Calu3 (cell line): ENCODE data around the gene OR2L5. TPM values are rescaled to one million over a fixed set of nuclear protein-coding genes. Genes with fewer than 3 reads are reported as not detected.

Experiments
- BruUV-seq: library from RNA; stranded (reverse); fragments of 400-500 nt; replicated peaks from 2 replicates; lab custom pipeline; 2021; lab: Mats Ljungman, UMichigan
- CTCF ChIA-PET: fragments of 300-600 bp; sonication (Branson Sonifier 250); formaldehyde crosslinking; loops from one replicate; lab custom pipeline; 2022; ENCODE audit warnings: antibody characterized with exemption; lab: Charles Lee
- DNase-seq: peaks from one replicate; pipeline ENCODE4 v3.0.0; 2022
- H3K27ac Mint-ChIP-seq: one replicate; pipeline ENCODE4 v1.8.0; 2022; ENCODE audit warnings: mixed read lengths; ENCODE audit not compliant: unreplicated experiment
- H3K27me3 Mint-ChIP-seq: one replicate; pipeline ENCODE4 v1.8.0; 2022; ENCODE audit warnings: mixed read lengths; ENCODE audit not compliant: unreplicated experiment
- H3K36me3 Mint-ChIP-seq: one replicate; pipeline ENCODE4 v1.8.0; 2022; ENCODE audit warnings: mild to moderate bottlenecking, moderate library complexity, mixed read lengths; ENCODE audit not compliant: insufficient read depth, unreplicated experiment
- H3K4me1 Mint-ChIP-seq: one replicate; pipeline ENCODE4 v1.8.0; 2022; ENCODE audit warnings: mild to moderate bottlenecking, low read depth, mixed read lengths; ENCODE audit not compliant: unreplicated experiment
- H3K4me3 Mint-ChIP-seq: one replicate; pipeline ENCODE4 v1.8.0; 2022; ENCODE audit warnings: mild to moderate bottlenecking, low read depth, moderate library complexity, mixed read lengths; ENCODE audit not compliant: unreplicated experiment
- H3K9me3 Mint-ChIP-seq: one replicate; pipeline ENCODE4 v1.8.0; 2022; ENCODE audit warnings: low read depth, mixed read lengths; ENCODE audit not compliant: unreplicated experiment
- intact Hi-C: fragments of 100-400 bp; cut with micrococcal nuclease; formaldehyde crosslinking; loops from one replicate; pipeline ENCODE4 v1.10.0; 2022; ENCODE audit not compliant: unreplicated experiment
- total RNA-seq: library from RNA; stranded (reverse); gene quantifications from 2 replicates; pipeline ENCODE4 v1.2.3, GENCODE V29; 2022
- TF ChIP-seq, protein P1 (sequence below): fragments of 200-600 bp; IDR thresholded peaks from one replicate; pipeline ENCODE4 v1.8.0; 2022; ENCODE audit warnings: antibody characterized with exemption; ENCODE audit not compliant: unreplicated experiment

Gene OR2L5
- total RNA-seq, 1 experiment from 2014 or later = not detected

DNA sequence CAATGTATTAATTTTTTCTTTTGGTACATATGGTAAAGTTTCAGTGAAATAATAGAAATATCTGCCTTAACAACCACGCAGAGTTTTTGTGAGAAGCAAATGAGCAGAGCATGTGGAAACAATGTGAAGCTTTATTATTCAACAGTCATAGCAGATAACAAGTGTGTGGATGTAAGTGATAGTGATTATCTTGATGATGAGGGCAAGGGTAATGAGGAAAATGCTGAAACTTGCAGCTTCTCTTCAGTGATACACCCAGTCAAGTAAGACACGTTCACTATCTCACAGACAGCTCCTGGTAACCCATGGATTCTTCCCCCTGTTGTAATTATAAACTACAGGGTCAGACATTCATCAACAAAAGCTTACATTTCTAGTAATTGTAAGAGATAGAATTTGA lies 14.6 kb upstream of the OR2L5 start:
- intact Hi-C loops = no loop called here
- Mint-ChIP-seq H3K27me3 (no peaks in the 10 kb centered on the region), H3K27ac (no peak overlapping the region), H3K36me3 (no peaks in the 10 kb centered on the region), H3K4me1 (no peaks in the 10 kb centered on the region), H3K4me3 (no peak overlapping the region), H3K9me3 (peaks cover 25% of the 10 kb centered on the region)
- TF ChIP-seq, protein P1, sequence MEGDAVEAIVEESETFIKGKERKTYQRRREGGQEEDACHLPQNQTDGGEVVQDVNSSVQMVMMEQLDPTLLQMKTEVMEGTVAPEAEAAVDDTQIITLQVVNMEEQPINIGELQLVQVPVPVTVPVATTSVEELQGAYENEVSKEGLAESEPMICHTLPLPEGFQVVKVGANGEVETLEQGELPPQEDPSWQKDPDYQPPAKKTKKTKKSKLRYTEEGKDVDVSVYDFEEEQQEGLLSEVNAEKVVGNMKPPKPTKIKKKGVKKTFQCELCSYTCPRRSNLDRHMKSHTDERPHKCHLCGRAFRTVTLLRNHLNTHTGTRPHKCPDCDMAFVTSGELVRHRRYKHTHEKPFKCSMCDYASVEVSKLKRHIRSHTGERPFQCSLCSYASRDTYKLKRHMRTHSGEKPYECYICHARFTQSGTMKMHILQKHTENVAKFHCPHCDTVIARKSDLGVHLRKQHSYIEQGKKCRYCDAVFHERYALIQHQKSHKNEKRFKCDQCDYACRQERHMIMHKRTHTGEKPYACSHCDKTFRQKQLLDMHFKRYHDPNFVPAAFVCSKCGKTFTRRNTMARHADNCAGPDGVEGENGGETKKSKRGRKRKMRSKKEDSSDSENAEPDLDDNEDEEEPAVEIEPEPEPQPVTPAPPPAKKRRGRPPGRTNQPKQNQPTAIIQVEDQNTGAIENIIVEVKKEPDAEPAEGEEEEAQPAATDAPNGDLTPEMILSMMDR = no peak
- no TSS peak for BruUV-seq
- CTCF ChIA-PET = no interaction called here
- DNase-seq = no peak

DNA sequence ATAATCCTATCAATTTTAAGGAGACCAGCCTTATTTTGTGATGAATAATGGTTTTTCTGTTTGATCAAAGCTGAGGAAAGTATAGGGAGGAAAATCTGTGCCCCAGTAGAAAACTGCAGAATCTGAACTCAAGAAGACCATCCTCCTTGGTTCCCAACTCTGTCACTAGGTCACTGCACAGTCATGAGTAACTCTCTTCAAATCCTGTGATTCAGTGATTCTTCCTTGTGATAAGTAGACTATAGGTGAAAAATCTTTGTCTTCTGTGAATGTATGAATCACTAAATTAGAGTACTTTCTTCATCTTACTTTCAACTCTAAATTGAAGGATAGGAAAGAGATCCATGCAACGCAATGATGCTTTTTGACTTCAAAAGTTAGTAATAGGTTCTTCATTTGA lies 13.3 kb upstream of the OR2L5 start:
- intact Hi-C loops = no loop called here
- TF ChIP-seq, protein P1 = no peak
- H3K4me1 Mint-ChIP-seq = no peaks in the 10 kb centered on the region
- no peak overlapping the region for H3K4me3 Mint-ChIP-seq
- peaks cover 21% of the 10 kb centered on the region for H3K9me3 Mint-ChIP-seq
- no peaks in the 10 kb centered on the region for H3K36me3 Mint-ChIP-seq
- H3K27me3 Mint-ChIP-seq = no peaks in the 10 kb centered on the region
- no peak overlapping the region for H3K27ac Mint-ChIP-seq
- DNase-seq = no peak
- BruUV-seq = no TSS peak
- CTCF ChIA-PET = no interaction called here

DNA sequence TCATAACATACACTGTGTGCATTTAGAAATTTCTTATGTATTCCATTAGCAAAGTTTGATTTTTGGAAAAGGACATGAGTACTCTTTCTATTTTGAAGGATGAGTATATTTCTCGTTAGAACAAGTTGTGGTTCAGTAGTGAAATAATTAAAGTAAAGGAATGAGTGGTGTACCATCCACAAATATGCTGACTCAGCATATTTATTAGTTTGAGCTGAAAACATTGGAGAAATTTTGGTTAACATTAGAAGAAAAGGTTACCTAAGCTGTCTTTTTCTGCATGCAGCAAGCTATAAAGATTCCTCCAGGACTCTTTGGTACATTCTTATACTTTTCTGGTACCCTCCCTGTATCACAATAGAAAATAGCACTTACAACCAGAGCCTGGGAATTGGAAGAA lies 5.7 kb upstream of the OR2L5 start:
- Mint-ChIP-seq H3K27me3 (no peaks in the 10 kb centered on the region), H3K9me3 (peaks cover 30% of the 10 kb centered on the region), H3K4me1 (no peaks in the 10 kb centered on the region), H3K36me3 (no peaks in the 10 kb centered on the region), H3K4me3 (no peak overlapping the region), H3K27ac (no peak overlapping the region)
- intact Hi-C loops = no loop called here
- CTCF ChIA-PET = no interaction called here
- TF ChIP-seq, protein P1 = no peak
- no TSS peak for BruUV-seq
- DNase-seq = no peak

DNA sequence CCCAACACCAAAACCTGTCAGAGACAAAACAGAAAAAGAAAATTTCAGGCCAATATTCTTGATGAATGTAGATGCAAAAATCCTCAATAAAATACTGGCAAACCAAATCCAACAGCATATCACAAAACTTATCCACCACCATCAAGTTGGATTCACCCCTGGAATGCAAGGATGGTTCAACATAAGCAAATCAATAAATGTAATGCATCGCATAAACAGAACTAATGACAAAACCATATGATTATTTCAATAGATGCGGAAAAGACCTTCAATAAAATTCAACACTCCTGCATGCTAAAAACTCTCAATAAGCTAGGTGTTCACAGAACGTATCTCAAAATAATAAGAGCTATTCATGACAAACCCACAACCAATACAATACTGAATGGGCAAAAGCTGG lies 3.8 kb upstream of the OR2L5 start:
- Mint-ChIP-seq H3K4me3 (no peak overlapping the region), H3K36me3 (no peaks in the 10 kb centered on the region), H3K27ac (no peak overlapping the region), H3K9me3 (peaks cover 25% of the 10 kb centered on the region), H3K27me3 (no peaks in the 10 kb centered on the region), H3K4me1 (no peaks in the 10 kb centered on the region)
- BruUV-seq = no TSS peak
- CTCF ChIA-PET = no interaction called here
- DNase-seq = no peak
- TF ChIP-seq, protein P1 = no peak
- intact Hi-C loops = no loop called here
